SJCRH30 (cell line): Measurements from ENCODE around the gene LRRTM4. TPM values are rescaled to one million over a fixed set of nuclear protein-coding genes. Genes with fewer than 3 reads are reported as not detected.
A peak's percentile ranks its signal among the peaks of the same experiment; 100 is the strongest.

ENCODE experiments used
- DNase-seq, 2 experiments: peaks; one replicate each; pipeline ENCODE4 v3.0.0-alpha.2; 2015 to 2020
- H3K27ac ChIP-seq: fragments of 250-450 bp; sonication (Bioruptor Pico); 2 replicates; pipeline ENCODE4 v1.5.1; 2020; ENCODE audit warnings: mild to moderate bottlenecking, moderate library complexity
- H3K27me3 ChIP-seq: fragments of 250-450 bp; sonication (Bioruptor Pico); 2 replicates; pipeline ENCODE4 v1.5.1; 2020; ENCODE audit warnings: mild to moderate bottlenecking, moderate library complexity
- H3K36me3 ChIP-seq: fragments of 250-450 bp; sonication (Bioruptor Pico); 2 replicates; pipeline ENCODE4 v1.5.1; 2020; ENCODE audit warnings: mild to moderate bottlenecking, moderate library complexity
- H3K4me1 ChIP-seq: fragments of 250-450 bp; sonication (Bioruptor Pico); 2 replicates; pipeline ENCODE4 v1.5.1; 2020; ENCODE audit warnings: mild to moderate bottlenecking, moderate library complexity
- H3K4me3 ChIP-seq: fragments of 250-450 bp; sonication (Bioruptor Pico); 2 replicates; pipeline ENCODE4 v1.5.1; 2020; ENCODE audit warnings: mild to moderate bottlenecking, moderate library complexity
- H3K9me3 ChIP-seq: fragments of 250-450 bp; sonication (Bioruptor Pico); replicated peaks from 2 replicates; pipeline ENCODE4 v1.5.1; 2020; ENCODE audit warnings: mild to moderate bottlenecking, moderate library complexity
- total RNA-seq: library from RNA; depleted of rRNA; stranded (reverse); fragments of >200 nt; shearing (Covaris generic); gene quantifications from 2 replicates; pipeline ENCODE4 v1.2.3, GENCODE V29; 2014

The LRRTM4 gene
- total RNA-seq, 1 experiment from 2014 or later, result not detected

DNA sequence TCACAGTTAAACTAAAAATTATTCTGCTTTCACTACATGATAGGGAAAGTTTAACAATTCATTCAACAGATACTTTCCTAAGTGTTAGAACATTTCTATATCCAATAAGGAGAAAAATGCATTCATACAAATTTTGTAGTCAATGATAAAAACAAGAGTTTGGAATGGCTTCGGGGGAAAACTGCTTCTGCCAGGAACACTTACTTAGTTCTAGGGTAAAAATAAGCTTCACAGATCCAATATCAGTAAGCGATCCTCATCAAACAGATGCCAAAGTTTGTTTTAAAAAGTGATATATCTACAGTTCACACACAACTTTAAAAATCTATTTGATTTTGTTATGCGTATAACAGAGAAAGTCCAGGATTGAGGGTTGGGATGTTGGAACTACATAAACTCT lies 199.7 kb downstream of the LRRTM4 start:
- Histone ChIP-seq H3K27me3 (0 out of 2 replicates have a peak, but pooled peaks cover 3% of the 10 kb centered on the region), H3K4me1 (no peaks in the 10 kb centered on the region), H3K4me3 (no peak overlapping the region), H3K36me3 (no peaks in the 10 kb centered on the region), H3K9me3 (no peaks in the 10 kb centered on the region), H3K27ac (no peak overlapping the region)
- no peak for DNase-seq

DNA sequence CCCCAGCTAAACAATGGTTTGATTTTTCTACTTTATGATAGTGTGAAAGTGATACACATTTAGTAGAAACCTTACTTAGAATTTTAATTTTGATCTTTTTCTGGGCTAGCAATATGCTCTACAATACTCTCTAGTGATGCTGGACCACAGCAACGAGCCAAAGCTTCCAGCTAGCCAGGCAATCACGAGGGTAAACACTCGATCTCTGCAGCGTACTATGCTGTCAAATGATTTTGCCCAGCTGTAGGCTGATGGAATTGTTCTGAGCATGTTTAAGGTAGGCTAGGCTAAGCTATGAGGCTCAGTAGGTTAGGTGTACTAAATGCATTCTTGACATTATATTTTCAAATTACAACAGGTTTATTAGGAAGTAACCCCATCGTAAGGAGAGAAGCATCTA lies 207.5 kb downstream of the LRRTM4 start:
- H3K36me3 ChIP-seq, result no peaks in the 10 kb centered on the region
- H3K4me1 ChIP-seq, result no peaks in the 10 kb centered on the region
- H3K4me3 ChIP-seq, result no peak overlapping the region
- no peak for DNase-seq
- no peaks in the 10 kb centered on the region for H3K9me3 ChIP-seq
- no peak overlapping the region for H3K27ac ChIP-seq
- 0 out of 2 replicates have a peak, but pooled peaks cover 3% of the 10 kb centered on the region for H3K27me3 ChIP-seq

DNA sequence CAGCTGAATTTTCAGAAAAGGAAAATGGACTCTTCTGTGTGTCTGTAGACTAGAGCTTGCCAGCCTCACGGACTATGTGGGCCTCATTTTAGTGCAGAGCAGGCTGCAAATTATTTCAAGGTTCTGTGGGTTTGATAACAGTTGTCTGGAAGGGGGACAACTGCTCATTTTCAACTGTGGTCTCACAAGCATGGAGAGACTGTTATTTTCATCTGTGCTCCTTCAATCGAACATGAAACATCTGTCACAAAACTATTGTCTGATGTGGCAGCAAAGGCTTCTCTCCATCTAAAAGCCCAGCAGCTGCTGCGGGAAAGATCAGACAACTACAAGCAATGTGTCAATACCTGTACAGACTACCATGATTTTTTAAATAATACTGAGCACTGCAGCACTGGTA lies 211.8 kb downstream of the LRRTM4 start:
- peak; percentile 5 to 36 for DNase-seq
- Histone ChIP-seq H3K4me1 (no peaks in the 10 kb centered on the region), H3K9me3 (no peaks in the 10 kb centered on the region), H3K4me3 (no peak overlapping the region), H3K27me3 (no peaks in the 10 kb centered on the region), H3K27ac (no peak overlapping the region), H3K36me3 (no peaks in the 10 kb centered on the region)

DNA sequence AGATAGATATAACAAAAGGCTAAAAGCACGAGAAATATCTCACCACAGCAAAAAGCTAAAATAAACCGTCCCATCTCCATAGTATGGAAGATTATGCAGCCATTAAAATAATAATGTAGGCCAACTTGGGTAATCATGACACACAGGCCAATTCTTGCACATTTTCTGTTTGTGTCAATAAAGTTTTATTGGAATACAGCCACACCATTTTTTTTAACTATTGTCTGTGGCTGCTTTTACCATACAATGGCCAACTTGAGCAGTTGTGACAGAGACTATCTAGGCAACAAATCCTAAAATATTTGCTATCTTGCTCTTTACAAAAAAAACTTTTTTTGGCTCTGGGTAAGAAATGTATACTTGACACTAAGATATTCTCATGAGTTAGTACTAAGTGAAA lies 212.5 kb downstream of the LRRTM4 start:
- no peaks in the 10 kb centered on the region for H3K9me3 ChIP-seq
- no peaks in the 10 kb centered on the region for H3K4me1 ChIP-seq
- H3K36me3 ChIP-seq, result no peaks in the 10 kb centered on the region
- H3K27ac ChIP-seq, result no peak overlapping the region
- H3K27me3 ChIP-seq, result no peaks in the 10 kb centered on the region
- DNase-seq, result no peak
- H3K4me3 ChIP-seq, result no peak overlapping the region

DNA sequence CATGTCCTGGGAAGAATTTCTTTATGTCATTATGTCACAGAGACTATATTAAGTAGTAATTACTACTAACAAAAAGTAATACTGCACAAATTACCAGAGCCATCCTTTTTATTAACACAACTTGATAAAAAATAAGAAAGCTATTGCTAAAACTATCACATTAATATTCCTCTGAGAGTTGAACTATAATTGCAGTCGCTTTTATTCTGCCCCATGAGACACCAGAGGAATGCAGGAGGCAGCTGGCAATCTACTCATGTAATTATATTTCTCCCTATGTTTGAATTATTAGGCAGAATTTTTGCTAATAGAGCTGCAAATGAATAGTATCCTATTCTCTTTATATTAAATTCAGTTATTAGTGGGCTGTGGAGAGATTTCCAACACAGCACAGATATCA lies 220.7 kb downstream of the LRRTM4 start:
- Histone ChIP-seq H3K27ac (no peak overlapping the region), H3K4me3 (no peak overlapping the region), H3K36me3 (no peaks in the 10 kb centered on the region), H3K4me1 (no peaks in the 10 kb centered on the region), H3K9me3 (no peaks in the 10 kb centered on the region), H3K27me3 (no peaks in the 10 kb centered on the region)
- no peak for DNase-seq

DNA sequence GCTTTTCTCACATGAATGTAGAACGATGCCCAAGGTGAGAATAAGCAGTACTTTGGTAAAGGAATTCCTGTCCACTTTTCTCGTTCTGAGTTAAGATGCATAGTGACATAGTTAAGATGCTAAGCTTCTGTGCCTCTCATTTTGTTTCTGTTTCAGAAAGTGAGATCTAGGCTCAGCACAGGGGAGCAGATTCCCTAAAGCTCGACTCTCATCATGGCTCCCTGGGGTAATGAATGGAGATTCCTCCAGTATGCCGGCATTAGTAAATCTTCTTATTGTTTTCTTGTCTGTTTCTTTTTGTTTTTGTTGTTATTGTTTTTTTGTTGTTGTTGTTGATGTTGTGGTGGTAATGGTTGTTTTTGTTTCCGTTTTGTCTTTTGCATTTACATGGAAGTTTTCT lies 225.4 kb downstream of the LRRTM4 start:
- Histone ChIP-seq H3K9me3 (no peaks in the 10 kb centered on the region), H3K4me1 (no peaks in the 10 kb centered on the region), H3K27me3 (no peaks in the 10 kb centered on the region), H3K36me3 (no peaks in the 10 kb centered on the region), H3K27ac (no peak overlapping the region), H3K4me3 (no peak overlapping the region)
- no peak for DNase-seq

DNA sequence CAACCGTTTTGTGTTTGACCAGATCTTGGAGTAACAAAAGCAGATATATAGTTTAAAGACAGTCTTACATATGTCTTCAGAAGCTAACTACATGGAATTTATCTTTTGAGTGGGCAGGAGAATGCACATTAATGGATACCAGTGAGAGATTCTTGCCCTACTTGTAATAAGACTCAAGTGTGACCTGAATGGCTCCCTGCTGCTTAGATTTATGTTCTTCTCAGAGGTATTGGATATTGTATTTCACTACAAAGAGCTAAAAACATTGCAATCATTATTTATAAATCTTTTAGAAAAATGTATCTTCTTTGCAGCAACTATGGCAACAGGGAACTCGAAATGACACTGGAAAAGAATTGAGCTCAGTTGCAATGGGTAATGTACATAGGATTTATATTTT lies 227.7 kb downstream of the LRRTM4 start:
- Histone ChIP-seq H3K27me3 (no peaks in the 10 kb centered on the region), H3K36me3 (no peaks in the 10 kb centered on the region), H3K4me1 (no peaks in the 10 kb centered on the region), H3K9me3 (no peaks in the 10 kb centered on the region), H3K27ac (no peak overlapping the region), H3K4me3 (no peak overlapping the region)
- no peak for DNase-seq

DNA sequence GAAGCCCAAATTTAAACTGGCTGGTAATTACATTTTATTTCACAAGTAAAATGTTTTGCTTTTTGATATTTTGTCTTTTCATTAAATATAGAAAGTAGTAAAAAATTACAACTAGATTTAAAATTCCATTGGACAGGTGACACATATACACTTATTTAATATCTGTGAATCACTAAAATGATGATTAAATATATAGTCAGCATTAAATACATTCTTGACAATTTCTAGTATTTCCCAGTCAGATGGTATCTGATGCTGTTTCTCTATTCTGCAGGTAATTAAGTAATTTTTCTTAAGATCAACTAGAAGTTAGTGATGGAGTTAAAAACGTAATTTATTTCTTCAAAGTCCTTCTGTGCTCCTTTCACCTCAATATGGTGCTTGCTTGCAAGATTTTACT lies 237.8 kb downstream of the LRRTM4 start:
- no peak overlapping the region for H3K27ac ChIP-seq
- H3K4me3 ChIP-seq, result no peak overlapping the region
- H3K9me3 ChIP-seq, result no peaks in the 10 kb centered on the region

DNA sequence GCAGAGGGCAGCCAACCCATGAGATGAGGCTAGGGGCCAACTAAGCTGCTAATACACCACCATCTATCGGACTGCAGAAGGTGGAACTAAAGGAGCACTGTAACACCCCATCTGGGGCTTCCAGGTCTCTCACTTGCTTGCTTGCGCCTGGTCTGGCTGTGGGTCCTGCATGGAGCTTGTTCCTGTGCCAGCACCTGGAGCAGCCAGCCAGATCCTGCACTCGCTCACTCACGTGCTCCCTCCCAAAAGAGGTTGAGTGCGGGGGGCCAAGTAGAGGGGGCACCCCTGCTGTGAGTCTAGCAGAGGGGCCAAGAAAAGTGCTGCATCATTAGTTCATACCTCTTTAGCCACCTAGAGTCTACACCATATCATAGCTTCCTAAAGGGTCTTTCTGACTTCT lies 250.9 kb downstream of the LRRTM4 start:
- no peaks in the 10 kb centered on the region for H3K9me3 ChIP-seq
- no peaks in the 10 kb centered on the region for H3K4me1 ChIP-seq
- H3K4me3 ChIP-seq, result no peak overlapping the region
- no peak overlapping the region for H3K27ac ChIP-seq
- no peaks in the 10 kb centered on the region for H3K36me3 ChIP-seq
- no peak for DNase-seq
- no peaks in the 10 kb centered on the region for H3K27me3 ChIP-seq

More for the DNA sequence above, 237.8 kb downstream of the LRRTM4 start:
- Histone ChIP-seq H3K27me3 (no peaks in the 10 kb centered on the region; the same call in 1 of the 2 replicates), H3K4me1 (no peaks in the 10 kb centered on the region), H3K36me3 (no peaks in the 10 kb centered on the region)
- no peak for DNase-seq

DNA sequence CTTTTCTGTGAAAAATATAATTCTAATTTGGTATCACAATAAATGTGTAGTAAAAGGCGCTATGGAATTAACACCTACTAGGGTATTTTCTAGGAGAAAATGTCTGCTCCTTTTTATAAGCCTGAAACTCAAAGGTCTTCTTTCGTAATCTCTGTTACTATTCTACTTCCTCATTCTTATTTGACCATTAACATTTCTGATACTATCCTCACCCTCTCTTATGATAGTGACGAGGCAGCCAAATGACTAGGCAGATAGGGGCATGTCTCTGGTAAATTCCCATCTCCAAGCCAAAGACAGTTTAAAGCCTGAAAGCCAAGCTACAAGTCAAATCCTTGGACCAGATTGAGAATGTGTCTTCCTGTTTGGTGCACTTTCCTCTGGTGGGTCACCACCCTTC lies 251.7 kb downstream of the LRRTM4 start:
- Histone ChIP-seq H3K27me3 (no peaks in the 10 kb centered on the region; the same call in 1 of the 2 replicates), H3K9me3 (no peaks in the 10 kb centered on the region), H3K4me1 (no peaks in the 10 kb centered on the region), H3K4me3 (no peak overlapping the region), H3K27ac (no peak overlapping the region), H3K36me3 (no peaks in the 10 kb centered on the region)
- DNase-seq, result no peak

DNA sequence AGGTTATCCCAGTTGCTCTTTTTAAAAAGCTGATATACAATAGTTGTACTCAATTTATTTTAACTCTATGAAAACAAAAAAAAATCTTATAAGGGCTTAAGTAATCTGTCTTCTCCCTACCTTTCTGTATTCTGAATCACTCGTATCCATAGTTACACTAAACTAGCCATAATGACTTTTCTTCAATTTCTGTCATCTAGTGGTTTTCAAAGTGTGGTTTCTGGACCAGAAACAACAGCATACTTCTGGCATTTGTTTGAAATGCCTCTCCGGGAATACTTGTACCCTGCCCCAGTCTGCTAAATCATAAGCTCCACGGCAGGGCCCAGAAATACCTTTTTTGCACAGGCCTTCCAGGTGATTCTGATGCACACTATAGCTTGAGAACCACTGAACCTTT lies 253.6 kb downstream of the LRRTM4 start:
- H3K36me3 ChIP-seq, result no peaks in the 10 kb centered on the region
- no peaks in the 10 kb centered on the region; the same call in 1 of the 2 replicates for H3K27me3 ChIP-seq
- no peak overlapping the region for H3K27ac ChIP-seq
- no peaks in the 10 kb centered on the region for H3K4me1 ChIP-seq
- H3K9me3 ChIP-seq, result no peaks in the 10 kb centered on the region
- no peak overlapping the region for H3K4me3 ChIP-seq
- no peak for DNase-seq

DNA sequence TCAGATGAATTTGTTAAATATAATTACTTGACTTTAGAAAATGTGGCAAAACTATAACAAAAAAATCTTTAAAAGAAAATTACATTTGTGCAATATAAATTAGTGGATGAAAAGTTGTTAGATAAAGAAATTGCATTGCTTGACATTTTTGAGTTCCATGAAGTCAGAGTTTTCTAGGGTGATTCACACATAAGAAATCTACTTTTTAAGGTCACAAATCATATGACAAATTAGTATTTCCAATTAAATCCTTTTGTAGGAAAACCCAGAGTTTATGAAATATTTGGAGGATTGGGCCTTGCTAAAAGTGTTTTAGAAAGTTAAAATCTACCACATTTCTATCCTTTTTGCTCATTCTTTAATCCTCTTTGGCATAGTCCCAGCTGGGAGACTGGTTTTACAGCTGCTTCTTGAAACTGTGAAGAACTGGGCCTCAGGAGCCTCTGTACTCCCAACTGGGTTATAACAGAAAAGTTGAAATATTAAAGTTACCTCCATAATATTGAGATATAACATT lies 289.2 kb downstream of the LRRTM4 start:
- H3K27ac ChIP-seq, result no peak overlapping the region
- no peaks in the 10 kb centered on the region for H3K36me3 ChIP-seq
- no peak overlapping the region for H3K4me3 ChIP-seq
- no peaks in the 10 kb centered on the region for H3K27me3 ChIP-seq
- no peaks in the 10 kb centered on the region for H3K9me3 ChIP-seq
- H3K4me1 ChIP-seq, result no peaks in the 10 kb centered on the region; the same call in 1 of the 2 replicates
- DNase-seq, result no peak

DNA sequence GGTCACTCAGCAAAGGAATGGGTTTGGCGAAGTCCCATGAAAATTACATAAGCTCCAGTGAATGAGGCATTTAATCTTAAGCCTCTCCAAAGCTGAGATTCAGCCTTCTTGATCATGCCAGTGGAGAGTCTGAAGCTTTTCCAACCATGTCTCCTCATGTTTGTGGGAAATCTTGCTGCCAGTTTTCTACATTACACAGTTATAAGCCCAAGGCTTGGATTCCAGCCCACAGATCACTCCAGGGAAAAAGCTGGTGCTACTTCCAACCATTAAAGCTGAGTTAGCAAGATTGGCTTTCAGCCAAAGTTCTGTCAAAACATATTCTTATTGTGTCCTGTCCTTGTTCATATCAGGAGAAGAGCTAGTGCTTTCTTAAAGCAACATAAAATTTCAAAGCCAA lies 293.8 kb downstream of the LRRTM4 start:
- H3K4me1 ChIP-seq, result no peaks in the 10 kb centered on the region; the same call in 1 of the 2 replicates
- H3K27me3 ChIP-seq, result no peaks in the 10 kb centered on the region
- no peaks in the 10 kb centered on the region for H3K9me3 ChIP-seq
- H3K27ac ChIP-seq, result no peak overlapping the region
- H3K4me3 ChIP-seq, result no peak overlapping the region
- no peak for DNase-seq
- no peaks in the 10 kb centered on the region for H3K36me3 ChIP-seq

DNA sequence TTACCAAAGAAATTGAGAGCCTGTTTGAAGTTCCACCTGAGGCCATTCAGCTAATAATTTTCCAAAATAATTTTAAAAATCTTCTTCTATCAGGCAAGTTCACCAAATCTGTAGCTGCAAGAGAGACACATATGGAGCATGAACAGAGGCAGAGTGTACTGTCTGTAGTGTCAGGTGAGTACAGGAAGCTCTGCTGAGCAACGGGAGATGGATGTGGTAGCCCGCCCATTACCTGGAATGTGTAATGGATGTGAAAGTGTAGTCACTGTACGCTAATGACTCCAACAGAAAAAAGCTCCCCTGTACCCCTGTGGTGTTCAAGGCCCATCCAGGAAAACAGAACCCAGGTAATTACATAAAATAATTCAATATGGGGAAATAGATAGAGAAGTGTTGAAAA lies 311.5 kb downstream of the LRRTM4 start:
- Histone ChIP-seq H3K27me3 (no peaks in the 10 kb centered on the region), H3K4me3 (no peak overlapping the region), H3K9me3 (no peaks in the 10 kb centered on the region; the same call in 1 of the 2 replicates), H3K27ac (no peak overlapping the region), H3K36me3 (no peaks in the 10 kb centered on the region), H3K4me1 (no peaks in the 10 kb centered on the region)
- DNase-seq, result no peak

DNA sequence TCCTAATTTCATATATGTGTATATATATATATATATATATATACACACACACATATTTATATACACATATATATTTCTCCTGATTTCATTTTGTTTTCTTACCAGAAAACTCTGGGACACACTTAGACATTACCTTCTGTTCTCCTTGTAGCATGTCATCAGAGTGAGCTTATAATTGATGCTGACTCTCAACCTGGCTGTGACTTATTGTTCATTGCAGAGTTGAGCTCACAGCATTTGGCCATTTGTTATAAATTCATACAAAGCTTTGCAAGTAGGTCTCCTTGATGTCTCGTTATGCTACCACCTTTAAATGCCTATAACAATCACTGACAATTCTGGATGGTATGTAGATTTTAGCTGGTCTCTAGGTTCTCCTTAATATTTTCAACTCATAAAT lies 314.8 kb downstream of the LRRTM4 start:
- H3K9me3 ChIP-seq, result no peaks in the 10 kb centered on the region; the same call in 1 of the 2 replicates
- no peak overlapping the region for H3K27ac ChIP-seq
- no peaks in the 10 kb centered on the region for H3K36me3 ChIP-seq
- H3K4me3 ChIP-seq, result no peak overlapping the region
- no peak for DNase-seq
- H3K27me3 ChIP-seq, result no peaks in the 10 kb centered on the region
- no peaks in the 10 kb centered on the region for H3K4me1 ChIP-seq

DNA sequence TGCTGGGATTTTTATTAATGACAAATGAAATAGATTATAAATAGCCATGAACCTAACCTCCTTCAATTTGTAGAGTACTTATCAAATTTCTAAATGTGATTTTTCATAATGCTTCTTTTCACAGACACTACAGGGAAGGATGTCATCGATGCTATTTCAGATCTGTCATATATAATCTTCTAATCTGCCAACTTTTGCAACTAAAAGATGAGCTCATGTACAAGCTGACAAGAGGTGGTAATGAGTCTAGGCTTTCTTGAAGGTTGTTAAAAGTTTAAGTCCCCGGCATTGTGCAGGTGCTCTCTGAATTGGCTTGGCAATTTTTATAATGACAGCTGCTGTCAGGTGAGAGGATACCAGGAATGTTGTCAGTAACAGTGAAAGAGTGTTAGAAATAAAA lies 320.4 kb downstream of the LRRTM4 start:
- Histone ChIP-seq H3K36me3 (no peaks in the 10 kb centered on the region), H3K27ac (no peak overlapping the region), H3K9me3 (no peaks in the 10 kb centered on the region), H3K27me3 (no peaks in the 10 kb centered on the region), H3K4me1 (no peaks in the 10 kb centered on the region), H3K4me3 (no peak overlapping the region)
- DNase-seq, result no peak
